Stimulated activated CD4-positive, alpha-beta T cell treated with anti-CD3 and anti-CD28 coated beads, Interleukin-2, amount 100 ng/mL, for 4 hours (primary cell): ENCODE measurements around the gene NRP1.
A peak's percentile ranks its signal among the peaks of the same experiment; 100 is the strongest.
"Not testable (repeated sequence)": the region's sequence is repeated elsewhere in the genome, so short reads cannot be mapped to it uniquely, and the experiment has no call there.

ENCODE experiments used
- DNase-seq: peaks from one replicate; pipeline ENCODE4 v3.0.0-alpha.2; 2020; ENCODE audit warnings: low read depth

Gene NRP1

DNA sequence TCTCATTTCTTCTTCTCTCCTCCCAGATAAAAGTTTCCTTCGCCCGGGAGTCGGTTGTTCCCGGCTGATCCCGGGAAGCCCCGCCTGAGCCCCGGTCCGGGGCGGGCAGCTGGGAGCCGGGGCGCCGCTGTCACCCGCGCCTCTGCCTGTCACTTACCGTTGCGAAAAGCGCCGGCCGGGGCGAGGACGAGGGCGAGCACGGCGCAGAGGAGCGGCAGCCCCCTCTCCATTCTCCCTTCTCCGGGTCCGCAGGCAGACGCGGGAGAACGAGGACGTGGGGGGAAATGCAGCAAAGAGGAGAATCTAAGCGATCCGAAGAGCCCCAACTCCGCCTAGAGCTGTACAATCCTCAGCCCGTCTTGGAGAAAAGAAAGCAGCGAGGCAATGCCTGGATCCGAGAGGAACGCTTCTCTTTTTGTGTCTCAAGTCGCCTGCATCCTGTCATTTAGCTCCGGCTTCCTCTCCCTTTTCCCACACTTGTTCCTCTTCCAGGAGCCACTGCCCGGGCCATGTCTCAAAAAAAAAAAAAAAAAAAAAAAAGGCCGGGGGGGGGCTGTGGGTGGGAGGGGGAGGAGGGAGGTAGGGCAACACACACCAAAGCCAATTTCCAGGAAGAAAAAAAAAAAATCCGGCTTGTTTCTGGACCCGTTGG lies at the start of gene NRP1:
TSS of gene NRP1 (minus strand) at position 515 of the 652 bp plus-strand sequence. CDS start at position 230, 285 bp downstream.
- DNase-seq = no peak

DNA sequence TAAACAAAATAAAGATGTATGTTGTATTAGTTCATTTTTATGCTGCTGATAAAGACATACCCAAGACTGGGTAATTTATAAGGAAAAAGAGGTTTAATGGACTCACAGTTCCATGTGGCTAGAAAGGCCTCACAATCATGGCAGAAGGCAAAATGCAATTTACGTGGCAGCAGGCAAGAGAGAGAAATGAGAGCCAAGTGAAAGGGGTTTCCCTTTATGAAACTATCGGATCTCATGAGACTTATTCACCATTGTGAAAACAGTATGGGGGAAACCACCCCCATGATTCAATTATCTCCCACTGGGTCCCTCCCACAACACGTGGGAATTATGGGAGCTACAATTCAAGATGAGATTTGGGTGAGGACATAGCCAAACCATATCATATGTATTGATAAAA lies 49.7 kb upstream of the NRP1 start:
- DNase-seq = not testable (repeated sequence)

DNA sequence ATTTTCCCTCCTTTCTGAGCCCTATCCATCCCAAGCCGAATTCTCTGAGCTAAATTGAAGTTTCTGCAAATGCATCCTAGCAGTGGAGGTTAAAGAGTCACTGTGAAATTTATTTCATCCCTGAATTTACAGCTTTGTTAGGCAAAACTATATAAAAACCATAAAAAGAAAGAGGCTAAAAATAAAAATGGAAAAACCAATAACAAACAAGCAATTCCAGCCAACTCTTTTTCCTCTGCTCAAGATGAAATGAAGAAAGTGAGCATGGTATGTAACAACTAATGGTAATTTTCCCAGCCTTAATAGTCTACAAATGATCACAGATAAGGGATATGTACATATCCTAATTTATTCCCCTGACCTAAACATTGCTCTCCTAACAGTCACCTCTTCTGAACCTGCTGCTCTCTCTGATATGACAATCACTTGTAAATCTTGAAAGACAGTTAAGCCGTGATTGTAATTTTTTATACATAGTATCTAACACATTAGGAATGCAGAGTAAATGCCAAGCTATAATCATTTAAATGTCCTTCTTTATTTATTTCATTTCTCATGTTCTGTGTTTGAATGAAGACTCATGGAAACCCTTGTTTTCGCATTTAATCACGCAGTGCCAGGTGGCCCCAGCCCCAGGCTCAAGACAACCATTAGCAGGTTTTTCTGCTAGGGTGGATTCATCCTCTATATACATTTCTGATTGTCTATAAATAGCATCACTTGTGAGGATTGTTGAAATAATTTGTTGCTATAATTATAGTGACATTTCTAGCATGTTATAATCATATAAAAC lies 48.6 kb upstream of the NRP1 start:
- DNase-seq = no peak

DNA sequence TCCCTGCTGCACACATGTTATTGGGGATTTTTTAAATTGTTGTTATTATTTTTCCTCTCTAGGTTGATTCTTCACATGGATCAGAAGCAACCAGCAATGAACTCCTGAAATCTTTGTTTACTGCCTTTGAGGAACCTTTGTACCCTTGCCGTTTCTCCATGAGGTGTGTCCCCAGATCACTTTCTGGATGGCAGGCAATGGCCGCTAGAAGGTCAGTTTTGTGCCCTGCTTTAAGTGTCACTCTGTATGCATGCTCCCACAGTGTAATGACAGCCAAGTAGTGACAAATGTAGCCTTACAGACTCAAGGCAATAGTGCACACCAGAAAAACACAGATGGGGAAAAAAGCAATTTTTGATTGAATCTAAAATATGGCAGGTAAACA lies 47.7 kb upstream of the NRP1 start:
- no peak for DNase-seq

DNA sequence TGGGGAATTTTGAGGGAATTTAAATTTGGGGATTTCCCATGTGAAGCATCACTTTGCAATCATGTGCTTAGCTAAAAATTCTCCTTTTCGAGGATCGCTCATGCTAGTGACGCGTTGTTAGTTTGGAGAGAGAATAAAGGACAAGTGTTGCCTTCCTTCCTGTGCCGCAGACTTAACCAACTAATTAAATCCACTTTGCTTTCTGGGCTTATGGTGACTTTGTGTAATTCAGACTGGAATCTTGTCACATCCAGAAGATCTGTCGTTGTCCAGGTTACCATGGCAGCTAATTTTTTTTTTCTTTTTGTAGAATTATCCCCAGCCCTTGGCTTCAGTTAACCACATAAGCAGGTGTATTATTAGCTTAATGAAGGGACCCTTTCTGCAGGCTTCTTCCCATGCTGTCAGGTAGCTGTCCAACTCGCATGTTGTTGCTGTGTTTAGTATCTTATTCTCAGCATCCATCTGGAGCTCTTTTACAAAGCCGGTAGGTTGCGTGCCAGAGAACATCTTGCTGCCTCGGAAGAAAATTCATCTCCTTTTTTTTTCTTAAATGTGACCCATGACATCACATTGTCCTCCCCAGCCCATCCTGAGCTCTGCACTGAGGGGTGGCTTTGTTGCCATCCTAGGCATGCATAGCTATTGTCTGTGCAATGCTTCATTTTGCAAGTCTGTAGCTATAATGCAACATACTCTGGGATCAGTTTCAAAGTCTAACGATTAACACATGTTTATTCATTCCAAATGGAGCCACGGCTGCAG lies 47.2 kb upstream of the NRP1 start:
- no peak for DNase-seq

DNA sequence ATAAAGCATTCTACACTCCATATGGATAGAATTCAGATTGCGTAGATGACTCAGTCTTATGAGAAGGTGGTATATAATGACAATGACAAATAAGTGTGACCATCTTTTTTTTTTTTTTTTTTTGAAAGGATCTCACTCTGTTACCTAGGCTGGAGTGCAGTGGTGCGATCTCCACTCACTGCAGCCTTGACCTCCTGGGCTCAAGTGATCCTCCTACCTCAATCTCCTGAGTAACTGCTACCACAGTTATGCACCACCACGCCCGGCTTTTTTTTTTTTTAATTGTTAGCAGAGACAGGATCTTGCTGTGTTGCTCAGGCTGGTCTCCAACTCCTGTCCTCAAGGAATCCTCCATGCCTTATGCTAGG lies 43.2 kb upstream of the NRP1 start:
- no peak for DNase-seq

DNA sequence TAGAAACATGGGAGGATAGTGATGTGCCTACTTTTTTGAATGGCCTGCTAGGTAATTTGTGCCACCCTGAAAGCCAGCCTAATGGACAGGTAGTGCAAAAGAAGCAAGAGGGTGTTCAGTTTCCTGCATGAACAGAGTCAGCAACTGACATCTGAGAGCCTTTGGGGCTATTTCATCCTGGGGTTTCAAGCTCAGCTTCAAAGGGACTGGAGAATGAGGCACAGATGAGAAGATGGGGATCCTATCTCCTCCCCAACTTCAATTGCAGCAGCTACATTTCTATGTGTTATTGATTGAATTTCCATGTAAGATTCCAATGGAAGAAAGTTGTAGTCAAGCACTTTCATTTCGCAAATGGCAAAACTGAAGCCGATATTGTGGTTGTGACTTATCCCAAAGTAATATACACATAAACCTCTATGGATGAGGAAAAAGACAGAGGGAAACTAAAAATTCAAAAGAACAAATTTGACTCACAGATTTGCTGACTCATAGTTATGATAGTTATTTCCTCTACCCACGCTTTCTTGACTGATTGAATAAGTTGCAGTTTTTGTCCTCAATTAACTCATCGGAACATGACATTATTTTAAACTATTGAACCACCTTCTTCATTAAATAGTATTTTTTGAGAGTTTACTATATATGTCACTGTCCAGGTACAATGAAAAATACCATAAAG lies 42.6 kb upstream of the NRP1 start:
- no peak for DNase-seq

DNA sequence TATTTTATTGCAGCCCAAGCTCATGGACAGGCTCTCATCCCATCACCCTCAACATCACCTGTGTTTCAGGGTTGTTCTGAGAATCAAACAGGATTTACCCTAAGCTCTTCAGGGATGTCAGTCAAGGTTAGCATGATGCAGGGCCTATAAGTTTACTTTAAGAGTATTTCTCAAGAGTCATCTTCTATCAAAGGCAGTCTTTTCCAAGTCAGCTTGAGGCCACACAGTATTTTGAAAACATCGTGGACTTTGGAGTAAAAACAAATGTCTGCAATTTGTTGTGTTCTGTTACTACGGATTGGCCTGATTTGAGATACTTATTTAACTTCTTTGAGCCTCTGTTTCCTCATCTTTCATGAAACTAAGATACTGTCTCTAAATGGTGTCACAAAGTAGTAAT lies 42.0 kb upstream of the NRP1 start:
- DNase-seq = no peak

DNA sequence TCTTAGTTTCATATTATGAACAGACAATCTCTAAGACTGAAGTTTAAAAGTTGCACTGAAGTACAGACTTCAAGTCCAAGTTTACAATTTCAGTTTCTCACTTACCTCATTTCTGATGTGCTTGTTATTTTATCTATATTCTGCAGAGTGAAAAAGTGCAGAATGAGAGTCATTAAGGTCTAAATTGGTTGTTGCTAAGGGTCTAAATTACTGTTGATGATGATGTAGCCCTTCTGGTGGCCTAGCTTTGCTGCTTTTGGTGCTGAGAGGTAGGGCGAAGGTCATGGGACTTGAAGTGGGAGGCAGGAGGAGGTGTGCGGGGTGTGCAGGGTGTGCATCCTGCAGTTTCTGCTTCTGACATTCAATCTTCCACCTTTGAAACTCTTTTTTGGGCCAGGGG lies 38.8 kb upstream of the NRP1 start:
- no peak for DNase-seq

DNA sequence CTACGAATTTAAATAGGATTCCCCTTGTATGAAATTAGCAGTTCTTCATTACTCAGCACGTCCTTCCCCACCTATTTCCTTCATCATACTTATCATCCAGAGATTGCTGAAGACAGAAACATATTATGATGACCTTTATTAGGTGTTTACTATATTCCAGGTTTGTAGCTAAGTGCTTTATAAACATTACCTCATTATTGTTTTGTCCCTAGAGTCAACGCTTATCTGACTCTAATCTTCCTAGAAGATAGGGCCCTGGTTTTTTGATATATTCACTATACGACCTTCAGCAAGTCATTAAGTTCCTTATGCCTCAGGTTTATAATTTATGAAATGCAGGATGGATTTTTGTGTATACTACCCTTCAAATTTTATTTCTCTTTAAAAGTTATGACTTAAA lies 36.8 kb upstream of the NRP1 start:
- no peak for DNase-seq

DNA sequence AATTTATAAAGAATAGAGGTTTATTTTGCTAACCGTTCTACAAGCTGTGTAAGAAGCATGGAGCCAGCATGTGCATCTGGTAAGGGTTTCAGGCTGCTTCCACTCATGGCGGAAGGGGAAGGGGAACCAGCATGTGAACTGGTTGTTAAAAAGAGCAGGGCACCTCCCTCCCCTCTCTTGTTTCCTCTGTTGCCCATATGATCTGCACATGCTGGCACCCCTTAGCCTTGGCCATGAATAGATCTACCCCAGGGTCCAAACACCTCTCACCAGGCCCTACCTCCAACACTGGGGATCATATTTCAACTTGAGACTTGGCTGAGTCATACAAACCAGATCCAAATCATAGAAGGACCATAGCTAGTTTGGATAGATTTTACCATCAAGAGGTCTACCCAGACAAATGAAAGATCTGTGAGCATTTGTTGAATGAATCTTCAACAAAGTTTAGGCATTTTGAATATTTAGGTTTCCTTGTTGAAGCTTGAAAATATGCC lies 36.0 kb upstream of the NRP1 start:
- no peak for DNase-seq

DNA sequence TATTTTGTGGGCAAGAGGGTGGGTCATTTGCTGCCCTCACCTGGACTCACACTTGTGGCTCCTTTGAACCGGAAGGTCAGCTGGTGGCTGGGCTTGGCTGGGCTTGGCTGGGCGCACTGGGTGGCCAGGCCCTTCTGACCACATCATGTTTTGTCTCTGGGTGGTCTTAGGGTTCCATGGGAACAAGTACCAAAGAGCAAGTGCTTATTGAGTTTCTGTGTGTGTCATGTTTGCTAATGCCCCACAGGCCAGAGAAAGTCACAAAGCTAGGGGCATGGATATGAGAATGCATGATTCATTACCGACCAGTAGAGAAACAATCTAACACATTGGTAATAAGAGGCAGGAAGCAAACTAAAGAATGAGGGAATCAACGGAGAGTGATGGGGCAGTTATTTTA lies 33.6 kb upstream of the NRP1 start:
- no peak for DNase-seq

DNA sequence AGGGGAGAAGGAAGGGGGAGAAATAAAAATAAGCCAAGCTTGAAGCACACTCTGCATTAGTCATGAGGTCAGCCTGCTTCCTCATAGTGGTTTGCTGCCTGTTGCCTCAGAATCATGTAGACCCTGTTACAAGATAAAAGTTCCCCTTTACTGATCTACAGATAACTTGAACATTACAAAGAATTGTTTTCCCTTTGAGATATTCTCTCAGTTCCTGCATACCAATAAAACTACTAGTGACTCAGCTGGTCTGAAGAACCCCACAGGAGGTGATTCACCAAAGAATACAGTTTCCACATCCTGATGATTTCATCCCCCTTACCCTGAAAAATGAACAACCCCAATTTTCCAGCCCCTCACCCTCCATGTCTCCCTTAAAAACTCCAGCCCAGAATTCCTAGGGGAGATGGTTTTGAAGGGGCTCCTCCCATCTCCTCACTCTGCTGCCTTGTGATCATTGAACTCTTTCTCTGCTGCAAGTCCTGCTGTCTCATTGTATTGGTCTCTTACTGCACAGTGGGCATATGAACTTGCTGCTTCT lies 31.5 kb upstream of the NRP1 start:
- peak; percentile 1 for DNase-seq

DNA sequence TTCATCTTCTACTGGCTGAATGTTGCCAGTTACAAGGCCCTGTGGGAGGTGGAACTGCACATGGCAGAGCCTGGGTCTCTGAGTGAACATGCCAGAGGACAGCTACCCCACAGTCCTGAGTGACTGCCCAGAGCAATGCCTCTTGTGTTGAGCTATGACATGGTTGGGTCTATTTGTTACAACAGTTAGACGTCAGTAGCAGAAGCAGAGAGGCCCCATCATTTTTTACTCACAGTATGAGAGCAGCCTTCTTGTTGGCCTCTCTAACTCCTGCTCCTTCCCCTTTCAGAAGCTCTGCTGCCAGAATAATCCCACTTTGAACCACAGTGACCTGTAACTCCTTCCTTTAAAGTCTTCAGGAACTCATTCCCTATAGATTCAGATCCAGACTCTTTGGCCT lies 30.8 kb upstream of the NRP1 start:
- no peak for DNase-seq

DNA sequence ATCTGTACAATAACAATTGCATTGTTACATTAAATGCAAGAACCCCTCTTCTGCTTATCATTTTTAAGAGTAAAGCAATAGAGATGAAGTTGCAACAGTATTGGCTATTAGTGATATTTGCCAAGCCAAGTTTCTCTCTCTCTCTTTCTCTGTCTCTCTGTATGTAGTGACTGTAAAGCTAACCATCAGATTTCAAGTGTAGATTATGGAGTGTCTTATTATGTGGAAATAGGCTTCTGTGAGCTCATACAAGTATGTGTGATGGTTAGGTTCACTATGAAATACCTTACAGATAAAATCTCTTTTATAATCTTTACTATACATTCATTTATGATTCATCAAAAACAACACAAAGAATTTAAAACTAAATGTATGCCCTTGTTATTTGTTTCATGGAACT lies 28.6 kb upstream of the NRP1 start:
- DNase-seq = no peak

DNA sequence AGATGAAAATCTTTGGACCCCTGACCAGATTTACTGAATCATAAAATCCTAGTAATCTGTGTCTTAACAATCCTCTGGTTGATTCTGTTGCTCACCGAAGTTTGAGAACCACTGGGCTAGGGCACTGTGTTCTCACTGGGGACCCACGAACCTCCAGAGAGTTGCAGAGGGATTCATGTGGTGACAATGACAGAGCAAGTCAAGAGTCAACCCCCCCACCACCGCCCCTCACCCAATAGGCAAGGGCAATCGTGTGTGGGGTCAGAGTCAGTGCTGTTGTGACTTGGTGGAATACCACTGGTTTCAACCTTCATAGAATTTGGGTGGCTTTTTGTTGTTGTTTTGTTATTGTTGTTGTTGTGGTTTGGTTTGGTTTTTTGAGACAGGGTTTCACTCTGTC lies 23.5 kb upstream of the NRP1 start:
- DNase-seq = no peak

DNA sequence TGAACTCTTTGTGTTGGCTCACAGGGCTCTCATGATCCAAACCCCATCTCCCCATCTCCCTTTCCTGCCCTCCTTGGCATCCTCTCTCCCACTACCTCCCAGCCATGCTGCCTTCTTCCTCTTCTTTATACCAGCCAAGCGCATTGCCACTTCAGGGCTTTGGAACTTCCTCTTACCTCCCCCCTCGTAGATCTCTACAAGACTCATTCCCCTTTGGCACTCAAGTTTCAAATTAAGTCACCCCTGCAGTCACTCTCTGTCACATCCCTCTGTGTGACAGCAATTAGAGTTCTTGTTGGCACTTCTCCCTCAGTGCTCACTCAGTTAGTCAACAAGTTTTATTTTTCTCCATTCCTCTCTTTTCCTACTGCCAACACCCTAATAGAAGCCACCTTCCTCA lies 20.8 kb upstream of the NRP1 start:
- DNase-seq = no peak

DNA sequence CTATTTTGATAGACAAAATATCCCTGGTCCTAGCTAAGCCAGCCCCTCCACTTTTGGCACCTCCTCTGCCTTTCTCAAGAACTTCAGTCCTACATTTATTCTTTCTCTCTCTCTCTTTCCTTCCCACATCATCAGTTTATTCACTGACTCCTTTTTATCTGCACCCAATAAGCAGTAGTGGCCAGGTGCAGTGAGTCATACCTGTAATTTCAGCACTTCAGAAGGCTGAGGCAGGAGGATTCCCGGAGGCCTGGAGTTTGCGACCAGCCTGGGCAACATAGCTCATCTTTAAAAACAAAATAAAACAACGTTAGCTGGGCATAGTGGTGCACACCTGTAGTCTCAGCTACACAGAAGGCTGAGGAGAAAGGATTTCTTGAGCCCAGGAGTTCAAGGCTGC lies 19.4 kb upstream of the NRP1 start:
- DNase-seq = no peak

DNA sequence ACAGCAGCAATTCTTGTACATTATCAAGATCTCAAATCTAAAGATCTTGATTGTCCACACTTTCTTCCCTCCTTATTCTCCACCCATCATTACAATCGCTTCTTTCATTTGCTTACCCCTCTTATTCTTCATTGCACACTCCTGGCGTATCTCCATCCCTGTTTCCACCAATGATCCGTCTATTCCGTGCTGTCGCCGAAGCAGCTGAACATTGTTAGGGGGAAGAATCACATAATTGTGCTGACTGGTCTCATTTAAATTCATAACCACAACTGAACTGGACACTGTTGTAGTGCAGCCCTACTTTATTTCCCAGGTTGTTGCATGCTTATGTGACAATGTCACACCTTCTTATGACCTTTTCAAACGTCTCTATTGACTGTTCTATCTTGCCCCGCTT lies 18.9 kb upstream of the NRP1 start:
- no peak for DNase-seq

DNA sequence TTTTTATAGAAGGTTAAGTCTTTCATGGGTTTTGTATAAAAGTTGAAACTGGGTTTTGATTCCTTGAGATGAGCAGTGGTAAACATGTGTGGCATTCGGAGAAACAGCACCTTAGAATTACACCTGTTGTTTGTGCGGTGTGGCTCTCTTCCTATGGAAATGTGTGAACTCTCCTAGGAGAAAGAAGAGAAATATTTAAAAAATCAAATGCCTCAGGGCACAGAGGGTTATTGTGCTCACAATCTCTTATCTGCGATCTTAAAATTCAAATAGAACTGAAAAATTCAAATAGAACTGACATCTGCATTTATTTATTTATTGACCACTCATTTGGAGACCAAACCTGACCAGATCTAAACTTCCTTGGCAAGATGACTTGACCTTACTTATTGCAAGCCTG lies 18.1 kb upstream of the NRP1 start:
- DNase-seq = no peak

DNA sequence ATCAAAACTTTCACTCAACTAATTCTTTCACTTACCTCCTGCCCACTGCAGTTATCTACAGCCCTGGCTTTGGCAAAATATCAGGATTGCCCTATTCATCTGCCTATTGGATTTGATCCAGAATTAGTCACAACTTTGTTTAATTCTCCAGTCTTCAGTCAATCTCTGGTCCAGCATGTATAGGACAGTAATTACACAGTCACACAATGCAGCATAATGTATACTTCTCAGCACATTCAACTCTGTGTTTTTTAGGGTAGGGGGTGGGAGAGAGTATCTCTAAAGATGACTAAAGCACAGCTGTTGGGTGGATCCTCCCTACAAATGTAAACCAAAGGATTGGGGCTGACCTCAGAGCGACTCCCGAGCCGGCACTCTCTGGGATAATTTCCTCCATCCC lies 17.7 kb upstream of the NRP1 start:
- DNase-seq = no peak

DNA sequence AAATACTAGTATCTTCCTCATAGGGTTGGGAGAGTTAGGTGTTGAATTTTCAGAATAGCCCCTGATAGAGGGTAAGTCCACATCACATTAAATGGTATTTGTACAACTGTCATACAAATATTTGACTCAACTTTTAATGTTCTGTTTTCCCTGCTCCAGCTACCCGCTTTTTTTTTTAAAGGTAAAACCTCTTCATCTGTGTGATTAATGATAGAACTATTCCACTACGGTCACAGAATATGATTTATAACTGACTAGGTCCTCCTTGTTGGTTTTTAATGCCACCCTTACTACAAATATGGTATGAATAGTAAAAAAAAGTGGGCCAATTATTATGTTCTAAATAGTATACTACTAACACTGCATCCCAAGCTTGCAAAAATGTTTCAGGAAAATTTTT lies 15.6 kb upstream of the NRP1 start:
- DNase-seq = no peak
